ENCODE measurements around the gene DXO.
"Not testable (repeated sequence)": the region's sequence is repeated elsewhere in the genome, so short reads cannot be mapped to it uniquely, and the experiment has no call there.

DNA sequence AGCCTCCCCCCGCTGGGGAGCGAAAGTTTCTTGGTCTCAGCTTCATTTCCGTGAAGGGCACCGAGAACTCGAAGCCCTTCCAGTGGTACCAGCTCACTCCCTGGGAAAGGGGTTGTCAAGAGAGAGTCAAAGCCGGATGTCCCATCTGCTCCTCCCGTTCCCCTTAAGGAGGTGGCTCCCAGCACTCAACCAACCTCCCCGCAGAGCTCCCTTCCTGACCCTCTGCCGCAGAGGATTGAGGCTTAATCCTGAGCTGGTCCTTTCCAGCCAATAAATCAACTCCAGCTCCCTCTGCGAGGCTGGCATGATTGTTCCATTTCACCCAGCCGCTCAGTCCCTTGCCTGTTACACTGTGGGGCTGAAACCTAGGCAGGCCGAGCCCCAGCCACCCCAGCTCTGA lies 36.7 kb upstream of the DXO start:
- TF ChIP-seq POLR2AphosphoS5 (IDR thresholded peaks at IDR 0.05; ENCODE audit: low read depth, low read length); TCF7L2 (IDR thresholded peaks at IDR 0.05; ENCODE audit: low read depth, low read length); SIN3A (IDR thresholded peaks at IDR 0.05; ENCODE audit: borderline replicate concordance, insufficient read depth, low read depth, low read length); REST (IDR thresholded peaks at IDR 0.05; ENCODE audit: insufficient read depth in 1 of 2, low read depth in 2 of 2, low read length in 1 of 2): not testable (repeated sequence)
- TF ChIP-seq, protein P1, sequence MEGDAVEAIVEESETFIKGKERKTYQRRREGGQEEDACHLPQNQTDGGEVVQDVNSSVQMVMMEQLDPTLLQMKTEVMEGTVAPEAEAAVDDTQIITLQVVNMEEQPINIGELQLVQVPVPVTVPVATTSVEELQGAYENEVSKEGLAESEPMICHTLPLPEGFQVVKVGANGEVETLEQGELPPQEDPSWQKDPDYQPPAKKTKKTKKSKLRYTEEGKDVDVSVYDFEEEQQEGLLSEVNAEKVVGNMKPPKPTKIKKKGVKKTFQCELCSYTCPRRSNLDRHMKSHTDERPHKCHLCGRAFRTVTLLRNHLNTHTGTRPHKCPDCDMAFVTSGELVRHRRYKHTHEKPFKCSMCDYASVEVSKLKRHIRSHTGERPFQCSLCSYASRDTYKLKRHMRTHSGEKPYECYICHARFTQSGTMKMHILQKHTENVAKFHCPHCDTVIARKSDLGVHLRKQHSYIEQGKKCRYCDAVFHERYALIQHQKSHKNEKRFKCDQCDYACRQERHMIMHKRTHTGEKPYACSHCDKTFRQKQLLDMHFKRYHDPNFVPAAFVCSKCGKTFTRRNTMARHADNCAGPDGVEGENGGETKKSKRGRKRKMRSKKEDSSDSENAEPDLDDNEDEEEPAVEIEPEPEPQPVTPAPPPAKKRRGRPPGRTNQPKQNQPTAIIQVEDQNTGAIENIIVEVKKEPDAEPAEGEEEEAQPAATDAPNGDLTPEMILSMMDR (IDR thresholded peaks at IDR 0.05), result not testable (repeated sequence)
